ENCODE data around the gene EFNA5.

DNA sequence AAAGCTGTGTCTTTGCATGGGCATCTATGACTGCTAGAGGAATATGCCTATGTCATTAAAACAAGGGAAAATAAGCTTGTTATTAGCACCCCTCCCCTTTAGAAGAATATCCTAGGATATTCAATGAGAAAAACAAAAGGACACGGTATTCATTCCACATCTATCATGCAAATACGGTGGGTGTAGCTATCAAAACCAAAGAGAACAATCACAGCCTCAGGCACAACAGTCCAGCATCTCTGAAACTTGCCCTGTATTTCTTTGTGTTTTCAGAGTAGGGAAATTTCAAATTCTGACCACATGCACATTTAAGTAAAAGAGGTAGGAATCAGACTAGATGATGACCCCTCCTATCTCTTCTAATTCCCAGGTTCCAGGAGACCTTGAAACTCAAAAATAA lies 209.9 kb downstream of the EFNA5 start:
- TF ChIP-seq POLR2A (IDR thresholded peaks at IDR 0.05; ENCODE audit: borderline replicate concordance, extremely low read depth, insufficient read depth, insufficient read length), result no peak
- TF ChIP-seq, protein P1, sequence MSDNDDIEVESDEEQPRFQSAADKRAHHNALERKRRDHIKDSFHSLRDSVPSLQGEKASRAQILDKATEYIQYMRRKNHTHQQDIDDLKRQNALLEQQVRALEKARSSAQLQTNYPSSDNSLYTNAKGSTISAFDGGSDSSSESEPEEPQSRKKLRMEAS (IDR thresholded peaks at IDR 0.05), result no peak
- TF ChIP-seq, protein P2, sequence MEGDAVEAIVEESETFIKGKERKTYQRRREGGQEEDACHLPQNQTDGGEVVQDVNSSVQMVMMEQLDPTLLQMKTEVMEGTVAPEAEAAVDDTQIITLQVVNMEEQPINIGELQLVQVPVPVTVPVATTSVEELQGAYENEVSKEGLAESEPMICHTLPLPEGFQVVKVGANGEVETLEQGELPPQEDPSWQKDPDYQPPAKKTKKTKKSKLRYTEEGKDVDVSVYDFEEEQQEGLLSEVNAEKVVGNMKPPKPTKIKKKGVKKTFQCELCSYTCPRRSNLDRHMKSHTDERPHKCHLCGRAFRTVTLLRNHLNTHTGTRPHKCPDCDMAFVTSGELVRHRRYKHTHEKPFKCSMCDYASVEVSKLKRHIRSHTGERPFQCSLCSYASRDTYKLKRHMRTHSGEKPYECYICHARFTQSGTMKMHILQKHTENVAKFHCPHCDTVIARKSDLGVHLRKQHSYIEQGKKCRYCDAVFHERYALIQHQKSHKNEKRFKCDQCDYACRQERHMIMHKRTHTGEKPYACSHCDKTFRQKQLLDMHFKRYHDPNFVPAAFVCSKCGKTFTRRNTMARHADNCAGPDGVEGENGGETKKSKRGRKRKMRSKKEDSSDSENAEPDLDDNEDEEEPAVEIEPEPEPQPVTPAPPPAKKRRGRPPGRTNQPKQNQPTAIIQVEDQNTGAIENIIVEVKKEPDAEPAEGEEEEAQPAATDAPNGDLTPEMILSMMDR (IDR thresholded peaks at IDR 0.05 in 2 of 3, conservative IDR thresholded peaks at IDR 0.05 in 1 of 3; ENCODE audit: borderline replicate concordance in 1 of 3, insufficient read depth in 1 of 3, low read depth in 2 of 3, low read length in 2 of 3), result no peak
- no peak for TF ChIP-seq YY1 (IDR thresholded peaks at IDR 0.05; ENCODE audit: extremely low read depth, insufficient replicate concordance, low read depth, low read length)
- no peak for TF ChIP-seq REST (IDR thresholded peaks at IDR 0.05; ENCODE audit: low read depth)
- TF ChIP-seq EGR1 (IDR thresholded peaks at IDR 0.05; ENCODE audit: low read depth), result no peak
- TF ChIP-seq SIN3A (IDR thresholded peaks at IDR 0.05; ENCODE audit: low read depth), result no peak
- no peak for TF ChIP-seq SRF (IDR thresholded peaks at IDR 0.05; ENCODE audit: low read depth)
- TF ChIP-seq JUND (IDR thresholded peaks at IDR 0.05), result no peak
- no peak for TF ChIP-seq RAD21 (IDR thresholded peaks at IDR 0.05; ENCODE audit: low read depth)
- no peak for TF ChIP-seq SP1 (IDR thresholded peaks at IDR 0.05; ENCODE audit: low read depth)
- TF ChIP-seq POLR2AphosphoS5 (IDR thresholded peaks at IDR 0.05; ENCODE audit: low read depth, low read length), result no peak
- no peak for TF ChIP-seq TCF7L2 (IDR thresholded peaks at IDR 0.05; ENCODE audit: borderline replicate concordance, extremely low read depth, insufficient read depth, insufficient read length)
